ENCODE data around the gene HOMER1. TPM values are rescaled to one million over a fixed set of nuclear protein-coding genes. Genes with fewer than 3 reads are reported as not detected.

The HOMER1 gene
- total and polyA plus RNA-seq, 2 of the 13 experiments (the other 11 are each of a cell fraction or from before 2014, with no cell fraction given) = 5.3 to 24.8 TPM

DNA sequence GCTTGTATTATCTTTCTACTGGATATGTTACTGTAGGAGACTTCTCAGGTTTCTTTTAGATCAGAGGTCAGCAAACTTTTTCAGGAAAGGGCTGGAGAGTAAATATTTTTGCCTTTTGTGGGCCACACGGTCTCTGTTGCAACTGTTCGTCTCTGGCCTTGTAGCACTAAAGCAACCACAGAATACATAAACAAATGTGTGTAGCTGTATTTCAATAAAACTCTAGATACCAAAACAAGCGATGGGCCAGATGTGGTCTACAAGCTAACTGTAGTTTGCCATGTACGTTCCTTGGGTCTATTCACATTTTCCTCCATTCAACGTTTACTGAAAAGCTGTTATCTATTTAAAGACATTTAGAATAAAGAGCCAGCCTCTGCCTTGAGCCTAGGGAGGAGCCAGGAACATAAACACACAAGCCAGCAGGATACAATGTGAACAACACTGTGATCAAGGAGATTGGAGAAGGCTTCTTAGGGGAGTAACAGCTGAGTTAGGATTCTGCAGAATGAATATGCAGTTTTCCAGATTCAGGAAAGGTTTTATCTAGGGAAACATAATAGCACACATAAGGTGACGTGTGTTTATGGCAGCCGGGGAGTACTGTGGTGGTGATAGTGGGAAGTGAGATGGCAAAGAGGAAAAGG, 33.0 kb upstream of the HOMER1 start (continued):
- TF ChIP-seq, protein P1, sequence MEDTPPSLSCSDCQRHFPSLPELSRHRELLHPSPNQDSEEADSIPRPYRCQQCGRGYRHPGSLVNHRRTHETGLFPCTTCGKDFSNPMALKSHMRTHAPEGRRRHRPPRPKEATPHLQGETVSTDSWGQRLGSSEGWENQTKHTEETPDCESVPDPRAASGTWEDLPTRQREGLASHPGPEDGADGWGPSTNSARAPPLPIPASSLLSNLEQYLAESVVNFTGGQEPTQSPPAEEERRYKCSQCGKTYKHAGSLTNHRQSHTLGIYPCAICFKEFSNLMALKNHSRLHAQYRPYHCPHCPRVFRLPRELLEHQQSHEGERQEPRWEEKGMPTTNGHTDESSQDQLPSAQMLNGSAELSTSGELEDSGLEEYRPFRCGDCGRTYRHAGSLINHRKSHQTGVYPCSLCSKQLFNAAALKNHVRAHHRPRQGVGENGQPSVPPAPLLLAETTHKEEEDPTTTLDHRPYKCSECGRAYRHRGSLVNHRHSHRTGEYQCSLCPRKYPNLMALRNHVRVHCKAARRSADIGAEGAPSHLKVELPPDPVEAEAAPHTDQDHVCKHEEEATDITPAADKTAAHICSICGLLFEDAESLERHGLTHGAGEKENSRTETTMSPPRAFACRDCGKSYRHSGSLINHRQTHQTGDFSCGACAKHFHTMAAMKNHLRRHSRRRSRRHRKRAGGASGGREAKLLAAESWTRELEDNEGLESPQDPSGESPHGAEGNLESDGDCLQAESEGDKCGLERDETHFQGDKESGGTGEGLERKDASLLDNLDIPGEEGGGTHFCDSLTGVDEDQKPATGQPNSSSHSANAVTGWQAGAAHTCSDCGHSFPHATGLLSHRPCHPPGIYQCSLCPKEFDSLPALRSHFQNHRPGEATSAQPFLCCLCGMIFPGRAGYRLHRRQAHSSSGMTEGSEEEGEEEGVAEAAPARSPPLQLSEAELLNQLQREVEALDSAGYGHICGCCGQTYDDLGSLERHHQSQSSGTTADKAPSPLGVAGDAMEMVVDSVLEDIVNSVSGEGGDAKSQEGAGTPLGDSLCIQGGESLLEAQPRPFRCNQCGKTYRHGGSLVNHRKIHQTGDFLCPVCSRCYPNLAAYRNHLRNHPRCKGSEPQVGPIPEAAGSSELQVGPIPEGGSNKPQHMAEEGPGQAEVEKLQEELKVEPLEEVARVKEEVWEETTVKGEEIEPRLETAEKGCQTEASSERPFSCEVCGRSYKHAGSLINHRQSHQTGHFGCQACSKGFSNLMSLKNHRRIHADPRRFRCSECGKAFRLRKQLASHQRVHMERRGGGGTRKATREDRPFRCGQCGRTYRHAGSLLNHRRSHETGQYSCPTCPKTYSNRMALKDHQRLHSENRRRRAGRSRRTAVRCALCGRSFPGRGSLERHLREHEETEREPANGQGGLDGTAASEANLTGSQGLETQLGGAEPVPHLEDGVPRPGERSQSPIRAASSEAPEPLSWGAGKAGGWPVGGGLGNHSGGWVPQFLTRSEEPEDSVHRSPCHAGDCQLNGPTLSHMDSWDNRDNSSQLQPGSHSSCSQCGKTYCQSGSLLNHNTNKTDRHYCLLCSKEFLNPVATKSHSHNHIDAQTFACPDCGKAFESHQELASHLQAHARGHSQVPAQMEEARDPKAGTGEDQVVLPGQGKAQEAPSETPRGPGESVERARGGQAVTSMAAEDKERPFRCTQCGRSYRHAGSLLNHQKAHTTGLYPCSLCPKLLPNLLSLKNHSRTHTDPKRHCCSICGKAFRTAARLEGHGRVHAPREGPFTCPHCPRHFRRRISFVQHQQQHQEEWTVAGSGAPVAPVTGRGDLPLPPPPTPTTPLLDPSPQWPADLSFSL (CRISPR knock-in tag; IDR thresholded peaks at IDR 0.05) = peak; percentile 18; the same call in 1 of the 2 replicates
- TF ChIP-seq, protein P2, sequence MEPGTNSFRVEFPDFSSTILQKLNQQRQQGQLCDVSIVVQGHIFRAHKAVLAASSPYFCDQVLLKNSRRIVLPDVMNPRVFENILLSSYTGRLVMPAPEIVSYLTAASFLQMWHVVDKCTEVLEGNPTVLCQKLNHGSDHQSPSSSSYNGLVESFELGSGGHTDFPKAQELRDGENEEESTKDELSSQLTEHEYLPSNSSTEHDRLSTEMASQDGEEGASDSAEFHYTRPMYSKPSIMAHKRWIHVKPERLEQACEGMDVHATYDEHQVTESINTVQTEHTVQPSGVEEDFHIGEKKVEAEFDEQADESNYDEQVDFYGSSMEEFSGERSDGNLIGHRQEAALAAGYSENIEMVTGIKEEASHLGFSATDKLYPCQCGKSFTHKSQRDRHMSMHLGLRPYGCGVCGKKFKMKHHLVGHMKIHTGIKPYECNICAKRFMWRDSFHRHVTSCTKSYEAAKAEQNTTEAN (CRISPR knock-in tag; conservative IDR thresholded peaks at IDR 0.05) = no peak
- TF ChIP-seq KLF16 (CRISPR knock-in tag; IDR thresholded peaks at IDR 0.05) (no peak), BRD4 (CRISPR knock-in tag; IDR thresholded peaks at IDR 0.05) (no peak), ZIK1 (CRISPR knock-in tag; IDR thresholded peaks at IDR 0.05; ENCODE audit: borderline replicate concordance, low read depth) (no peak), CEBPG (CRISPR knock-in tag; IDR thresholded peaks at IDR 0.05) (peak; percentile 83), ZBTB1 (CRISPR knock-in tag; IDR thresholded peaks at IDR 0.05; ENCODE audit: borderline replicate concordance) (no peak), FOXJ3 (CRISPR knock-in tag; IDR thresholded peaks at IDR 0.05; ENCODE audit: borderline replicate concordance) (peak; percentile 86; the same call in 1 of the 2 replicates), KDM4B (CRISPR knock-in tag; IDR thresholded peaks at IDR 0.05) (no peak), PITX1 (CRISPR knock-in tag; IDR thresholded peaks at IDR 0.05) (no peak), CEBPB (IDR thresholded peaks at IDR 0.05; ENCODE audit: borderline replicate concordance, low read depth, low read length) (peak; percentile 82)
- TF ChIP-seq, protein P3, sequence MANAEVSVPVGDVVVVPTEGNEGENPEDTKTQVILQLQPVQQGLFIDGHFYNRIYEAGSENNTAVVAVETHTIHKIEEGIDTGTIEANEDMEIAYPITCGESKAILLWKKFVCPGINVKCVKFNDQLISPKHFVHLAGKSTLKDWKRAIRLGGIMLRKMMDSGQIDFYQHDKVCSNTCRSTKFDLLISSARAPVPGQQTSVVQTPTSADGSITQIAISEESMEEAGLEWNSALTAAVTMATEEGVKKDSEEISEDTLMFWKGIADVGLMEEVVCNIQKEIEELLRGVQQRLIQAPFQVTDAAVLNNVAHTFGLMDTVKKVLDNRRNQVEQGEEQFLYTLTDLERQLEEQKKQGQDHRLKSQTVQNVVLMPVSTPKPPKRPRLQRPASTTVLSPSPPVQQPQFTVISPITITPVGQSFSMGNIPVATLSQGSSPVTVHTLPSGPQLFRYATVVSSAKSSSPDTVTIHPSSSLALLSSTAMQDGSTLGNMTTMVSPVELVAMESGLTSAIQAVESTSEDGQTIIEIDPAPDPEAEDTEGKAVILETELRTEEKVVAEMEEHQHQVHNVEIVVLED (CRISPR knock-in tag; IDR thresholded peaks at IDR 0.05; ENCODE audit: borderline replicate concordance) = no peak; the same call in 1 of the 2 replicates
- TF ChIP-seq, protein P4, sequence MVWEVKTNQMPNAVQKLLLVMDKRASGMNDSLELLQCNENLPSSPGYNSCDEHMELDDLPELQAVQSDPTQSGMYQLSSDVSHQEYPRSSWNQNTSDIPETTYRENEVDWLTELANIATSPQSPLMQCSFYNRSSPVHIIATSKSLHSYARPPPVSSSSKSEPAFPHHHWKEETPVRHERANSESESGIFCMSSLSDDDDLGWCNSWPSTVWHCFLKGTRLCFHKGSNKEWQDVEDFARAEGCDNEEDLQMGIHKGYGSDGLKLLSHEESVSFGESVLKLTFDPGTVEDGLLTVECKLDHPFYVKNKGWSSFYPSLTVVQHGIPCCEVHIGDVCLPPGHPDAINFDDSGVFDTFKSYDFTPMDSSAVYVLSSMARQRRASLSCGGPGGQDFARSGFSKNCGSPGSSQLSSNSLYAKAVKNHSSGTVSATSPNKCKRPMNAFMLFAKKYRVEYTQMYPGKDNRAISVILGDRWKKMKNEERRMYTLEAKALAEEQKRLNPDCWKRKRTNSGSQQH (CRISPR knock-in tag; IDR thresholded peaks at IDR 0.05; ENCODE audit: low read depth) = 0 out of 2 replicates have a peak, but pooled peaks have one; percentile 23
